WTC11 (cell line): Measurements from ENCODE around the gene FEM1C. TPM values are rescaled to one million over a fixed set of nuclear protein-coding genes. Genes with fewer than 3 reads are reported as not detected.

ENCODE experiments used
- ATAC-seq: fragments of 200-7000 bp; cut with Tn5 transposase; 2 replicates; pipeline ENCODE4 v1.10.0; 2021; ENCODE audit warnings: mild to moderate bottlenecking, moderate library complexity
- CTCF ChIA-PET: fragments of 300-600 bp; sonication (Branson Sonifier 250); formaldehyde crosslinking; loops from one replicate; lab custom pipeline; 2021; ENCODE audit warnings: antibody characterized with exemption; lab: Charles Lee
- POLR2A ChIA-PET: fragments of 350-600 bp; sonication (Branson Sonifier 250); formaldehyde crosslinking; loops from one replicate; lab custom pipeline; 2021; ENCODE audit warnings: antibody characterized with exemption; lab: Charles Lee
- DNase-seq: peaks from one replicate; pipeline ENCODE4 v3.0.0; 2021; ENCODE audit warnings: low spot score
- H3K27ac Mint-ChIP-seq: 2 replicates; pipeline ENCODE4 v1.8.0; 2021; ENCODE audit warnings: mixed read lengths
- H3K27me3 Mint-ChIP-seq: 2 replicates; pipeline ENCODE4 v1.8.0; 2021; ENCODE audit warnings: low read depth, mild to moderate bottlenecking, moderate library complexity, mixed read lengths
- H3K36me3 Mint-ChIP-seq: 2 replicates; pipeline ENCODE4 v1.8.0; 2021; ENCODE audit warnings: mixed read lengths
- H3K4me1 Mint-ChIP-seq: 2 replicates; pipeline ENCODE4 v1.8.0; 2022; ENCODE audit warnings: mixed read lengths
- H3K4me3 Mint-ChIP-seq: 2 replicates; pipeline ENCODE4 v1.8.0; 2021; ENCODE audit warnings: mild to moderate bottlenecking, moderate library complexity, mixed read lengths
- H3K9me3 Mint-ChIP-seq: 2 replicates; pipeline ENCODE4 v1.8.0; 2021; ENCODE audit warnings: mixed read lengths
- AFF4 ChIP-seq: sonication (generic); formaldehyde crosslinking; IDR thresholded peaks from 2 replicates; pipeline ENCODE4 v1.8.1; 2023; ENCODE audit warnings: mild to moderate bottlenecking, missing genetic modification reagents, borderline replicate concordance
- ATF1 ChIP-seq: sonication (generic); formaldehyde crosslinking; IDR thresholded peaks from 2 replicates; pipeline ENCODE4 v1.8.1; 2023; ENCODE audit warnings: mild to moderate bottlenecking, moderate library complexity, missing genetic modification reagents
- ATF3 ChIP-seq: sonication (generic); formaldehyde crosslinking; conservative IDR thresholded peaks from 2 replicates; pipeline ENCODE4 v1.8.1; 2022; ENCODE audit warnings: mild to moderate bottlenecking, missing genetic modification reagents
- CREM ChIP-seq: sonication (generic); formaldehyde crosslinking; IDR thresholded peaks from 2 replicates; pipeline ENCODE4 v1.8.1; 2022; ENCODE audit warnings: mild to moderate bottlenecking, missing genetic modification reagents, moderate library complexity
- ETV6 ChIP-seq: sonication (generic); formaldehyde crosslinking; IDR thresholded peaks from 2 replicates; pipeline ENCODE4 v1.8.1; 2022; ENCODE audit warnings: mild to moderate bottlenecking, missing genetic modification reagents
- FOXK1 ChIP-seq: sonication (generic); formaldehyde crosslinking; IDR thresholded peaks from 2 replicates; pipeline ENCODE4 v1.8.0; 2022; ENCODE audit warnings: mild to moderate bottlenecking, moderate library complexity, missing genetic modification reagents
- MYBL2 ChIP-seq: sonication (generic); formaldehyde crosslinking; IDR thresholded peaks from 2 replicates; pipeline ENCODE4 v1.8.1; 2023; ENCODE audit warnings: mild to moderate bottlenecking, moderate library complexity, missing genetic modification reagents
- SMAD3 ChIP-seq: sonication (generic); formaldehyde crosslinking; IDR thresholded peaks from 2 replicates; pipeline ENCODE4 v1.8.0; 2022; ENCODE audit warnings: missing genetic modification reagents, mild to moderate bottlenecking, borderline replicate concordance
- ZNF121 ChIP-seq: sonication (generic); formaldehyde crosslinking; IDR thresholded peaks from 2 replicates; pipeline ENCODE4 v1.8.0; 2023; ENCODE audit warnings: missing genetic modification reagents
- ZNF138 ChIP-seq: sonication (generic); formaldehyde crosslinking; conservative IDR thresholded peaks from 2 replicates; pipeline ENCODE4 v1.8.1; 2022; ENCODE audit warnings: mild to moderate bottlenecking, moderate library complexity, missing genetic modification reagents
- total RNA-seq: library from RNA; stranded (reverse); gene quantifications from 3 replicates; pipeline ENCODE4 v1.2.3, GENCODE V29; 2021
- TF ChIP-seq, protein P1 (sequence below): sonication (generic); formaldehyde crosslinking; IDR thresholded peaks from 2 replicates; pipeline ENCODE4 v1.8.0; 2022; ENCODE audit warnings: mild to moderate bottlenecking, missing genetic modification reagents
- TF ChIP-seq, protein P2 (sequence below): sonication (generic); formaldehyde crosslinking; conservative IDR thresholded peaks from 2 replicates; pipeline ENCODE4 v1.8.1; 2023; ENCODE audit warnings: mild to moderate bottlenecking, low read depth, missing genetic modification reagents, moderate library complexity
- TF ChIP-seq, protein P3 (sequence below): sonication (generic); formaldehyde crosslinking; IDR thresholded peaks from 2 replicates; pipeline ENCODE4 v1.8.1; 2022; ENCODE audit warnings: mild to moderate bottlenecking, missing genetic modification reagents, moderate library complexity, borderline replicate concordance
- TF ChIP-seq, protein P4 (sequence below): sonication (generic); formaldehyde crosslinking; IDR thresholded peaks from 2 replicates; pipeline ENCODE4 v1.8.0; 2022; ENCODE audit warnings: mild to moderate bottlenecking, missing genetic modification reagents
- TF ChIP-seq, protein P5 (sequence below): sonication (generic); formaldehyde crosslinking; IDR thresholded peaks from 2 replicates; pipeline ENCODE4 v1.8.1; 2022; ENCODE audit warnings: missing genetic modification reagents, borderline replicate concordance

The FEM1C gene
- total RNA-seq, 1 experiment from 2014 or later: 13.6 TPM

DNA sequence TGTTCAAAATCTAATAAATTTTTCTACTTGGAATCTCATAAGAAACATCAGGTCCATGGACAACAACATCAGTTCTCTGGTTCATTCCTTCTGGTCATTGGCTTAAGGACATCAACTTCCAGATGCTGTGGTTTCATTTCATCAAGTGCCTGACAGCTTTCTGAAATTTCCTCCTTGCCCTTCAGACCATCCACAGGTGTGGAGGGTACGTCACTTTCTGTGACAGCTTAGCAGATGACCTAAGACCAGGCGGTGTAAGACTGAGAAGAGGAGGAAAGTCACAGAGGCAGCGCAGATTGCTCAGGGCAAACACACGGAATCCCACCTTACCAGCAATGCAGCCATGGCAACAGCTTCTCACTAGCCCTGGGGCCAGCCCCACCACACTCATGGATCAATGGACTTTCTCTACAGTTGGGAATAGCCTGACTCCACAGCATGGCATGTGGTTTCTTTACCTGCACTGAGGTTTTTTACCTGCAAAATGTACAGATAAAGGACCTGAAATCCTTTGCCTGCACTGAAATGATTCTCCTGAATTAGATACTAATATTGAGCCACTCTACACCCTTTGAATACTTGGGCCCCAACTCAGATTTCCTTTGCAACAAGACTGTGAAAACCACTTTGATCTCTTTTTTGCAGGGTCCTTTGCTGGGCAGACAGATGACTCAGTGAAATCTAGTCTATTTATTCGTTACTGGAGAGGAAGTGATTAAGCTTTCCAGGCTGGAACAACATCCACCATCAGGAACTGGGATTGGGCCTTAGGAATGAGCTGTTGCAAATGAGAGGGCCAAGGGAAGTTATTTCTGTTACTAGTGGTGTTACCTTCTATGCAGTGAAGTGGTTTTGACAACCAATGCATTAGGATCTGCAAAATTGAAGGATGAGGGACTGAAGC lies 30.8 kb upstream of the FEM1C start:
- CTCF ChIA-PET: interaction anchor here (0.6 to 2.3 kb wide), 43 partner anchors 10 to 502 kb away, joined by 3 to 73 read pairs (median 5); partner anchors contain the start of genes CCDC112, CDO1, FEM1C and LVRN
- H3K4me3 Mint-ChIP-seq: no peak overlapping the region
- ATAC-seq: no peak
- peaks cover 4% of the 10 kb centered on the region for H3K36me3 Mint-ChIP-seq
- H3K9me3 Mint-ChIP-seq: peaks cover 12% of the 10 kb centered on the region
- no peaks in the 10 kb centered on the region for H3K27me3 Mint-ChIP-seq
- TF ChIP-seq FOXK1 (CRISPR knock-in tag) (no peak), CREM (no peak), ZNF138 (CRISPR knock-in tag) (no peak), MYBL2 (no peak), ATF1 (CRISPR knock-in tag) (no peak)
- POLR2A ChIA-PET: interaction anchor here (0.7 kb wide), 1 partner anchor 263 kb away, joined by 3 read pairs; no protein-coding TSS in a partner anchor
- no peak overlapping the region for H3K27ac Mint-ChIP-seq
- no peak for DNase-seq
- H3K4me1 Mint-ChIP-seq: peaks cover 13% of the 10 kb centered on the region

GRCh38 chr5:115573133-115573532 lies 28.6 kb upstream of the FEM1C start:
- DNase-seq: no peak
- Mint-ChIP-seq H3K9me3 (peaks cover 12% of the 10 kb centered on the region), H3K4me1 (peaks cover 13% of the 10 kb centered on the region), H3K27me3 (no peaks in the 10 kb centered on the region), H3K27ac (no peak overlapping the region), H3K36me3 (peaks cover 4% of the 10 kb centered on the region), H3K4me3 (no peak overlapping the region)
- ChIA-PET POLR2A (no interaction called here), CTCF (interaction anchor here (2.1 to 2.5 kb wide), 2 partner anchors 23 to 264 kb away, joined by 10 to 21 read pairs; no protein-coding TSS in a partner anchor)
- no peak for ATAC-seq
- TF ChIP-seq ETV6 (CRISPR knock-in tag): no peak
- TF ChIP-seq, protein P1, sequence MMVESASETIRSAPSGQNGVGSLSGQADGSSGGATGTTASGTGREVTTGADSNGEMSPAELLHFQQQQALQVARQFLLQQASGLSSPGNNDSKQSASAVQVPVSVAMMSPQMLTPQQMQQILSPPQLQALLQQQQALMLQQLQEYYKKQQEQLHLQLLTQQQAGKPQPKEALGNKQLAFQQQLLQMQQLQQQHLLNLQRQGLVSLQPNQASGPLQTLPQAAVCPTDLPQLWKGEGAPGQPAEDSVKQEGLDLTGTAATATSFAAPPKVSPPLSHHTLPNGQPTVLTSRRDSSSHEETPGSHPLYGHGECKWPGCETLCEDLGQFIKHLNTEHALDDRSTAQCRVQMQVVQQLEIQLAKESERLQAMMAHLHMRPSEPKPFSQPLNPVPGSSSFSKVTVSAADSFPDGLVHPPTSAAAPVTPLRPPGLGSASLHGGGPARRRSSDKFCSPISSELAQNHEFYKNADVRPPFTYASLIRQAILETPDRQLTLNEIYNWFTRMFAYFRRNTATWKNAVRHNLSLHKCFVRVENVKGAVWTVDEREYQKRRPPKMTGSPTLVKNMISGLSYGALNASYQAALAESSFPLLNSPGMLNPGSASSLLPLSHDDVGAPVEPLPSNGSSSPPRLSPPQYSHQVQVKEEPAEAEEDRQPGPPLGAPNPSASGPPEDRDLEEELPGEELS: no peak
- no peak for TF ChIP-seq SMAD3 (CRISPR knock-in tag)
- TF ChIP-seq, protein P2, sequence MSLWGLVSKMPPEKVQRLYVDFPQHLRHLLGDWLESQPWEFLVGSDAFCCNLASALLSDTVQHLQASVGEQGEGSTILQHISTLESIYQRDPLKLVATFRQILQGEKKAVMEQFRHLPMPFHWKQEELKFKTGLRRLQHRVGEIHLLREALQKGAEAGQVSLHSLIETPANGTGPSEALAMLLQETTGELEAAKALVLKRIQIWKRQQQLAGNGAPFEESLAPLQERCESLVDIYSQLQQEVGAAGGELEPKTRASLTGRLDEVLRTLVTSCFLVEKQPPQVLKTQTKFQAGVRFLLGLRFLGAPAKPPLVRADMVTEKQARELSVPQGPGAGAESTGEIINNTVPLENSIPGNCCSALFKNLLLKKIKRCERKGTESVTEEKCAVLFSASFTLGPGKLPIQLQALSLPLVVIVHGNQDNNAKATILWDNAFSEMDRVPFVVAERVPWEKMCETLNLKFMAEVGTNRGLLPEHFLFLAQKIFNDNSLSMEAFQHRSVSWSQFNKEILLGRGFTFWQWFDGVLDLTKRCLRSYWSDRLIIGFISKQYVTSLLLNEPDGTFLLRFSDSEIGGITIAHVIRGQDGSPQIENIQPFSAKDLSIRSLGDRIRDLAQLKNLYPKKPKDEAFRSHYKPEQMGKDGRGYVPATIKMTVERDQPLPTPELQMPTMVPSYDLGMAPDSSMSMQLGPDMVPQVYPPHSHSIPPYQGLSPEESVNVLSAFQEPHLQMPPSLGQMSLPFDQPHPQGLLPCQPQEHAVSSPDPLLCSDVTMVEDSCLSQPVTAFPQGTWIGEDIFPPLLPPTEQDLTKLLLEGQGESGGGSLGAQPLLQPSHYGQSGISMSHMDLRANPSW: no peak
- TF ChIP-seq AFF4 (CRISPR knock-in tag): no peak
- TF ChIP-seq, protein P3, sequence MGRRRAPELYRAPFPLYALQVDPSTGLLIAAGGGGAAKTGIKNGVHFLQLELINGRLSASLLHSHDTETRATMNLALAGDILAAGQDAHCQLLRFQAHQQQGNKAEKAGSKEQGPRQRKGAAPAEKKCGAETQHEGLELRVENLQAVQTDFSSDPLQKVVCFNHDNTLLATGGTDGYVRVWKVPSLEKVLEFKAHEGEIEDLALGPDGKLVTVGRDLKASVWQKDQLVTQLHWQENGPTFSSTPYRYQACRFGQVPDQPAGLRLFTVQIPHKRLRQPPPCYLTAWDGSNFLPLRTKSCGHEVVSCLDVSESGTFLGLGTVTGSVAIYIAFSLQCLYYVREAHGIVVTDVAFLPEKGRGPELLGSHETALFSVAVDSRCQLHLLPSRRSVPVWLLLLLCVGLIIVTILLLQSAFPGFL (CRISPR knock-in tag): no peak
- TF ChIP-seq ATF3 (CRISPR knock-in tag): no peak
- TF ChIP-seq, protein P4, sequence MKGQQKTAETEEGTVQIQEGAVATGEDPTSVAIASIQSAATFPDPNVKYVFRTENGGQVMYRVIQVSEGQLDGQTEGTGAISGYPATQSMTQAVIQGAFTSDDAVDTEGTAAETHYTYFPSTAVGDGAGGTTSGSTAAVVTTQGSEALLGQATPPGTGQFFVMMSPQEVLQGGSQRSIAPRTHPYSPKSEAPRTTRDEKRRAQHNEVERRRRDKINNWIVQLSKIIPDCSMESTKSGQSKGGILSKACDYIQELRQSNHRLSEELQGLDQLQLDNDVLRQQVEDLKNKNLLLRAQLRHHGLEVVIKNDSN: no peak
- TF ChIP-seq, protein P5, sequence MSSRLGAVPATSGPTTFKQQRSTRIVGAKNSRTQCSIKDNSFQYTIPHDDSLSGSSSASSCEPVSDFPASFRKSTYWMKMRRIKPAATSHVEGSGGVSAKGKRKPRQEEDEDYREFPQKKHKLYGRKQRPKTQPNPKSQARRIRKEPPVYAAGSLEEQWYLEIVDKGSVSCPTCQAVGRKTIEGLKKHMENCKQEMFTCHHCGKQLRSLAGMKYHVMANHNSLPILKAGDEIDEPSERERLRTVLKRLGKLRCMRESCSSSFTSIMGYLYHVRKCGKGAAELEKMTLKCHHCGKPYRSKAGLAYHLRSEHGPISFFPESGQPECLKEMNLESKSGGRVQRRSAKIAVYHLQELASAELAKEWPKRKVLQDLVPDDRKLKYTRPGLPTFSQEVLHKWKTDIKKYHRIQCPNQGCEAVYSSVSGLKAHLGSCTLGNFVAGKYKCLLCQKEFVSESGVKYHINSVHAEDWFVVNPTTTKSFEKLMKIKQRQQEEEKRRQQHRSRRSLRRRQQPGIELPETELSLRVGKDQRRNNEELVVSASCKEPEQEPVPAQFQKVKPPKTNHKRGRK (CRISPR knock-in tag): no peak
- no peak for TF ChIP-seq ZNF121
